K562 (cell line): ENCODE results near the gene LNX2. TPM values are rescaled to one million over a fixed set of nuclear protein-coding genes. Genes with fewer than 3 reads are reported as not detected.
A peak's percentile ranks its signal among the peaks of the same experiment; 100 is the strongest.

Source experiments
- BCOR ChIP-seq: fragments of 450-650 bp; IDR thresholded peaks from 2 replicates; pipeline ENCODE4 v1.6.1; 2016
- BRF1 ChIP-seq: IDR thresholded peaks from 3 replicates; pipeline ENCODE4 v1.6.1; 2011; ENCODE audit warnings: borderline replicate concordance, mild to moderate bottlenecking; ENCODE audit not compliant: insufficient read length; ENCODE audit errors: extremely low read depth
- GABPB1 ChIP-seq: sonication (generic); formaldehyde crosslinking; IDR thresholded peaks from 2 replicates; pipeline ENCODE4 v1.8.0; 2022; ENCODE audit warnings: mild to moderate bottlenecking, missing genetic modification reagents
- GATAD2B ChIP-seq: fragments of 450-650 bp; IDR thresholded peaks from 2 replicates; pipeline ENCODE4 v1.6.1; 2017; ENCODE audit warnings: mild to moderate bottlenecking, borderline replicate concordance
- GTF2E2 ChIP-seq: fragments of 200-800 bp; sonication (Bioruptor generic); IDR thresholded peaks from 2 replicates; pipeline ENCODE4 v1.6.1; 2016; ENCODE audit warnings: missing genetic modification characterization, missing compliant biosample characterization
- KLF6 ChIP-seq: fragments of 250-450 bp; sonication (Bioruptor Pico); IDR thresholded peaks from 2 replicates; pipeline ENCODE4 v1.4.0; 2020; ENCODE audit warnings: mild to moderate bottlenecking, moderate library complexity, borderline replicate concordance
- LCOR ChIP-seq: sonication (generic); formaldehyde crosslinking; IDR thresholded peaks from 2 replicates; pipeline ENCODE4 v1.8.0; 2022; ENCODE audit warnings: mild to moderate bottlenecking, missing genetic modification reagents
- POLR2A ChIP-seq: fragments of 450-650 bp; conservative IDR thresholded peaks from 2 replicates; pipeline ENCODE4 v1.6.1; 2016
- POLR2AphosphoS2 ChIP-seq: IDR thresholded peaks from 2 replicates; pipeline ENCODE4 v1.6.1; 2012; ENCODE audit warnings: low read length, improper control_type of control experiment
- SMAD4 ChIP-seq: fragments of 250-450 bp; sonication (Bioruptor Pico); conservative IDR thresholded peaks from 2 replicates; pipeline ENCODE4 v1.8.0; 2021; ENCODE audit warnings: inconsistent platforms, mild to moderate bottlenecking, moderate library complexity
- TAL1 ChIP-seq: fragments of 450-650 bp; IDR thresholded peaks from 2 replicates; pipeline ENCODE4 v1.6.1; 2016; ENCODE audit warnings: mild to moderate bottlenecking
- ZNF311 ChIP-seq: fragments of 250-450 bp; sonication (Bioruptor Pico); IDR thresholded peaks from 2 replicates; pipeline ENCODE4 v1.4.0; 2020; ENCODE audit warnings: mild to moderate bottlenecking, moderate library complexity
- ZNF75A ChIP-seq: fragments of 450-650 bp; formaldehyde crosslinking; IDR thresholded peaks from 2 replicates; pipeline ENCODE4 v1.4.0; 2020; ENCODE audit warnings: mild to moderate bottlenecking
- polyA plus RNA-seq, 8 experiments: library from polyadenylated mRNA; depleted of rRNA in 4 of 8; stranded (reverse) in 5 of 8; unstranded in 3 of 8; fragments of >200 nt; fragmentation: Nextera tagmentation in 2 of 8; fragmentation: Illumina TruSeq in 1 of 8; extraction: Ambion mirVana in 2 of 8; extraction: Trizol in 1 of 8; gene quantifications; 2 replicates each; pipeline versions ENCODE4 v1.2.1 to v1.2.3, GENCODE V29; 2011 to 2014; ENCODE audit warnings: inconsistent platforms in 1 of 8, missing spikeins in 1 of 8
- total RNA-seq, 7 experiments: library from RNA; depleted of rRNA in 6 of 7; stranded (reverse); fragments of >200 nt in 6 of 7; fragmentation: Illumina TruSeq in 2 of 7; extraction: Trizol in 2 of 7; gene quantifications; 2 replicates each; pipeline versions ENCODE4 v1.2.1 to v1.2.3, GENCODE V29; 2011 to 2021; ENCODE audit warnings: low replicate concordance in 1 of 7
- TF ChIP-seq, protein P1 (sequence below): sonication (generic); formaldehyde crosslinking; IDR thresholded peaks from 2 replicates; pipeline ENCODE4 v1.8.0; 2023; ENCODE audit warnings: mild to moderate bottlenecking, missing genetic modification reagents
- TF ChIP-seq, protein P2 (sequence below): fragments of 450-650 bp; conservative IDR thresholded peaks from 2 replicates; pipeline ENCODE4 v1.6.1; 2016; ENCODE audit warnings: missing genetic modification characterization, low read depth, mild to moderate bottlenecking, control low read depth, missing compliant biosample characterization
- TF ChIP-seq, protein P3 (sequence below): fragments of 250-450 bp; sonication (Bioruptor Pico); IDR thresholded peaks from 2 replicates; pipeline ENCODE4 v1.5.0; 2021; ENCODE audit warnings: mild to moderate bottlenecking, moderate library complexity

LNX2 gene
- total and polyA plus RNA-seq, 9 of the 15 experiments (the other 6 are each of a cell fraction or from before 2014, with no cell fraction given), result 1.5 to 5.5 (median 4.0) TPM

DNA sequence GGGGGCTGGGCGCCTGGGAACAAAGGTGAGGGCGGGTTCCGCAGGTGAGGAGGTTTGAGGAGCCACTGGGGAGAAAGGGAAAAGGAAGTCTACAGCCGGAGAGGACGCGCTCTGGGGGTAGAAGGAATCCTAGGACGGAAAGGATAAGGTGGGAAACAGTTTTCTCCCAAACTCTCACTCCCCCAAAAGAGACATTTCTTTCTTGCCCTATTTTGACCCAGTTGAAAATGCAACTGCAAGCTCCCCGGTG, 712 bp upstream of the LNX2 start (continued):
- TF ChIP-seq ZNF311 (CRISPR knock-in tag) (no peak), BCOR (0 out of 2 replicates have a peak, but pooled peaks have one; percentile 7), POLR2AphosphoS2 (no peak), POLR2A (no peak), GABPB1 (CRISPR knock-in tag) (no peak), ZNF75A (no peak), KLF6 (no peak), BRF1 (no peak), GTF2E2 (tag) (0 out of 2 replicates have a peak, but pooled peaks have one; percentile 24), LCOR (0 out of 2 replicates have a peak, but pooled peaks have one; percentile 31), SMAD4 (CRISPR knock-in tag) (no peak), GATAD2B (no peak), TAL1 (no peak)
- TF ChIP-seq, protein P1, sequence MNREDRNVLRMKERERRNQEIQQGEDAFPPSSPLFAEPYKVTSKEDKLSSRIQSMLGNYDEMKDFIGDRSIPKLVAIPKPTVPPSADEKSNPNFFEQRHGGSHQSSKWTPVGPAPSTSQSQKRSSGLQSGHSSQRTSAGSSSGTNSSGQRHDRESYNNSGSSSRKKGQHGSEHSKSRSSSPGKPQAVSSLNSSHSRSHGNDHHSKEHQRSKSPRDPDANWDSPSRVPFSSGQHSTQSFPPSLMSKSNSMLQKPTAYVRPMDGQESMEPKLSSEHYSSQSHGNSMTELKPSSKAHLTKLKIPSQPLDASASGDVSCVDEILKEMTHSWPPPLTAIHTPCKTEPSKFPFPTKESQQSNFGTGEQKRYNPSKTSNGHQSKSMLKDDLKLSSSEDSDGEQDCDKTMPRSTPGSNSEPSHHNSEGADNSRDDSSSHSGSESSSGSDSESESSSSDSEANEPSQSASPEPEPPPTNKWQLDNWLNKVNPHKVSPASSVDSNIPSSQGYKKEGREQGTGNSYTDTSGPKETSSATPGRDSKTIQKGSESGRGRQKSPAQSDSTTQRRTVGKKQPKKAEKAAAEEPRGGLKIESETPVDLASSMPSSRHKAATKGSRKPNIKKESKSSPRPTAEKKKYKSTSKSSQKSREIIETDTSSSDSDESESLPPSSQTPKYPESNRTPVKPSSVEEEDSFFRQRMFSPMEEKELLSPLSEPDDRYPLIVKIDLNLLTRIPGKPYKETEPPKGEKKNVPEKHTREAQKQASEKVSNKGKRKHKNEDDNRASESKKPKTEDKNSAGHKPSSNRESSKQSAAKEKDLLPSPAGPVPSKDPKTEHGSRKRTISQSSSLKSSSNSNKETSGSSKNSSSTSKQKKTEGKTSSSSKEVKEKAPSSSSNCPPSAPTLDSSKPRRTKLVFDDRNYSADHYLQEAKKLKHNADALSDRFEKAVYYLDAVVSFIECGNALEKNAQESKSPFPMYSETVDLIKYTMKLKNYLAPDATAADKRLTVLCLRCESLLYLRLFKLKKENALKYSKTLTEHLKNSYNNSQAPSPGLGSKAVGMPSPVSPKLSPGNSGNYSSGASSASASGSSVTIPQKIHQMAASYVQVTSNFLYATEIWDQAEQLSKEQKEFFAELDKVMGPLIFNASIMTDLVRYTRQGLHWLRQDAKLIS (CRISPR knock-in tag), result no peak
- TF ChIP-seq, protein P2, sequence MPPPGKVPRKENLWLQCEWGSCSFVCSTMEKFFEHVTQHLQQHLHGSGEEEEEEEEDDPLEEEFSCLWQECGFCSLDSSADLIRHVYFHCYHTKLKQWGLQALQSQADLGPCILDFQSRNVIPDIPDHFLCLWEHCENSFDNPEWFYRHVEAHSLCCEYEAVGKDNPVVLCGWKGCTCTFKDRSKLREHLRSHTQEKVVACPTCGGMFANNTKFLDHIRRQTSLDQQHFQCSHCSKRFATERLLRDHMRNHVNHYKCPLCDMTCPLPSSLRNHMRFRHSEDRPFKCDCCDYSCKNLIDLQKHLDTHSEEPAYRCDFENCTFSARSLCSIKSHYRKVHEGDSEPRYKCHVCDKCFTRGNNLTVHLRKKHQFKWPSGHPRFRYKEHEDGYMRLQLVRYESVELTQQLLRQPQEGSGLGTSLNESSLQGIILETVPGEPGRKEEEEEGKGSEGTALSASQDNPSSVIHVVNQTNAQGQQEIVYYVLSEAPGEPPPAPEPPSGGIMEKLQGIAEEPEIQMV (tag), result no peak
- TF ChIP-seq, protein P3, sequence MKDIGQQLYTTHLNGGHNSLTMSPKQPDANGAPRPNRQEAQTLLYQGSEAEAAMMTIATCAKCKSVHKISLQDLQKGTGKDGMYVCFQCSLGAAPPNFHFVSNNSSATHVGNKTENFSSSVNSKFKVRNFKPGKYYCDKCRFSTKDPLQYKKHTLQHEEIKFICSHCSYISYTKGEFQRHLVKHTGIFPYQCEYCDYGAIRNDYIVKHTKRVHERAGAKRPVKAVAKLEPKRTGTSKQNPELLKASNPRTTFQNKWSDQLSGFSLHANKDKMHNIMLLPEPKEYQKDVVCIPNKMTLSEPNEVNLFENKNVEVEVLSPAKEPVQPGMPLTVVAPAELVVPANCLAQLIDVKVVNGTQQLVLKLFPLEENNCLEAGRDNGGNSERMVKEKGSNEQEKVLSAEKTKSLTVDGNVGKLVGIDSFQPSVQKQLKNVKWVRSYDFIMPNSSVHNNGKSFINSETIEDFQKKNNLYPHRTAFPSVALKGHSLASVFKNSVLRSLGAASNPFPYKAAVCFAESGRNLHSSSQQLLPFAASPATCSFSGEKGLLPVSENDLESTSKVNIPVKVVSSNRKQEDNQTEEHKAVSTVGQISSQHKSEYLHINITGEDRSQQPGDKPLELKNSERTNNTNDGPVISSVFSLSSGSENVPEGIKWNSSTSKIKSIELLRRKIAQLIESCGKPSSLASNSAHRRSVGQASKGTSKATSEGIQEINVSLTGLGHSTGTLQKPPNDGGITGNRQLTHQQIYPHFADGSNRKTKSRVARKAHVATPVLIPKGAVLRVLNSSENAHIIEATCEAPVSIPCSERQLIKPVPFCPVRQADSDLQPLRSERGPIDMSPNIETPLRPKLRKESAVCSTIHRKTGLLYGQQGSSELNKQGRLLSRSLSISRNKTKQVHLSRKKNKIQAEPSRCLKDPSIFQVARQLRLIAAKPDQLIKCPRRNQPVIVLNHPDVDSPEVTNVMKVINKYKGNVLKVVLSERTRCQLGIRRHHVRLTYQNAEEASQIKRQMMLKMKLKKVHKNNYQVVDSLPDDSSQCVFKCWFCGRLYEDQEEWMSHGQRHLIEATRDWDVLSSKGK (CRISPR knock-in tag), result no peak
